NCI-H460 (cell line): Measurements from ENCODE around the gene CASP2. TPM values are rescaled to one million over a fixed set of nuclear protein-coding genes. Genes with fewer than 3 reads are reported as not detected.
"Not testable (repeated sequence)": the region's sequence is repeated elsewhere in the genome, so short reads cannot be mapped to it uniquely, and the experiment has no call there.

ENCODE experiments used
- DNase-seq: peaks from one replicate; pipeline ENCODE4 v3.0.0-alpha.2; 2016; ENCODE audit warnings: low read depth; ENCODE audit errors: extremely low read depth
- total RNA-seq: library from RNA; depleted of rRNA; stranded (reverse); fragments of >200 nt; shearing (Covaris generic); gene quantifications from 2 replicates; pipeline ENCODE4 v1.2.3, GENCODE V29; 2014

Gene CASP2
- total RNA-seq, 1 experiment from 2014 or later: 16.6 TPM

GRCh38 chr7:143263266-143264195 lies 24.6 kb upstream of the CASP2 start, which contains the start of gene GSTK1:
TSS of gene GSTK1 (plus strand) at chr7:143263441. CDS start at chr7:143263514, 73 bp downstream.
- peak; percentile 62 for DNase-seq

- DNase-seq: not testable (repeated sequence)
These were observed 24.0 kb upstream of the CASP2 start for GRCh38 chr7:143264196-143264568.

- no peak for DNase-seq
These were observed 23.0 kb upstream of the CASP2 start for GRCh38 chr7:143265017-143265693.

- no peak for DNase-seq
These were observed 18.9 kb upstream of the CASP2 start for GRCh38 chr7:143269251-143269650.

- DNase-seq: no peak
These were observed 16.9 kb upstream of the CASP2 start for GRCh38 chr7:143271240-143271639.

GRCh38 chr7:143272871-143273270 lies 15.3 kb upstream of the CASP2 start:
- no peak for DNase-seq

GRCh38 chr7:143279186-143280098 lies 8.7 kb upstream of the CASP2 start:
- no peak for DNase-seq

- DNase-seq: no peak
These were observed 8.0 kb upstream of the CASP2 start for GRCh38 chr7:143280160-143280559.

GRCh38 chr7:143280566-143280965 lies 7.6 kb upstream of the CASP2 start:
- DNase-seq: no peak

- DNase-seq: no peak
These were observed 6.6 kb upstream of the CASP2 start for GRCh38 chr7:143281529-143281928.

GRCh38 chr7:143282124-143282523 lies 6.0 kb upstream of the CASP2 start:
- DNase-seq: no peak

GRCh38 chr7:143283381-143283780 lies 4.8 kb upstream of the CASP2 start:
- no peak for DNase-seq

GRCh38 chr7:143284591-143285469 lies 3.3 kb upstream of the CASP2 start, which contains the start of gene TMEM139:
TSS of gene TMEM139 (plus strand) at chr7:143284958. CDS start at chr7:143285958, 1,000 bp downstream.
- peak; percentile 26 for DNase-seq

- no peak for DNase-seq
These were observed 2.7 kb upstream of the CASP2 start for GRCh38 chr7:143285470-143285778.

- DNase-seq: no peak
These were observed 2.2 kb upstream of the CASP2 start for GRCh38 chr7:143285806-143286521.

- no peak for DNase-seq
These were observed 1.6 kb upstream of the CASP2 start for GRCh38 chr7:143286522-143286890.

- DNase-seq: no peak
These were observed 714 bp upstream of the CASP2 start for GRCh38 chr7:143287339-143287934.

- DNase-seq: no peak
These were observed 685 bp downstream of the CASP2 start for GRCh38 chr7:143288836-143289235.

GRCh38 chr7:143289421-143289820 lies 1.3 kb downstream of the CASP2 start:
- DNase-seq: no peak
